Trophoblast cell (in vitro differentiated cells and primary cell): ENCODE results near the gene ITGB7.

Experiments
- DNase-seq, 2 donors: peaks; one replicate each; pipeline ENCODE4 v3.0.0-alpha.2; 2016
- H2AFZ ChIP-seq: 2 replicates; pipeline ENCODE4 v1.6.1; 2013; ENCODE audit warnings: low read length, moderate library complexity, mild to moderate bottlenecking; ENCODE audit not compliant: insufficient read depth, poor library complexity
- H2AK5ac ChIP-seq: 2 replicates; pipeline ENCODE4 v1.6.1; 2013; ENCODE audit warnings: mild to moderate bottlenecking, low read length
- H2BK120ac ChIP-seq: 2 replicates; pipeline ENCODE4 v1.6.1; 2013; ENCODE audit warnings: low read length, mild to moderate bottlenecking, moderate library complexity; ENCODE audit not compliant: insufficient read depth, poor library complexity
- H2BK12ac ChIP-seq: 2 replicates; pipeline ENCODE4 v1.6.1; 2013; ENCODE audit warnings: mild to moderate bottlenecking, low read length, moderate library complexity
- H2BK5ac ChIP-seq: 2 replicates; pipeline ENCODE4 v1.6.1; 2013; ENCODE audit warnings: low read length, low read depth, moderate library complexity, mild to moderate bottlenecking; ENCODE audit not compliant: poor library complexity
- H3K14ac ChIP-seq: 2 replicates; pipeline ENCODE4 v1.6.1; 2013; ENCODE audit warnings: mild to moderate bottlenecking, low read length
- H3K18ac ChIP-seq: 2 replicates; pipeline ENCODE4 v1.6.1; 2013; ENCODE audit warnings: mild to moderate bottlenecking, low read length
- H3K23ac ChIP-seq: 2 replicates; pipeline ENCODE4 v1.6.1; 2013; ENCODE audit warnings: low read length
- H3K27ac ChIP-seq: 2 replicates; pipeline ENCODE4 v1.5.1; 2013; ENCODE audit warnings: low read depth, mild to moderate bottlenecking, inconsistent platforms, low read length, moderate library complexity
- H3K27me3 ChIP-seq: 2 replicates; pipeline ENCODE4 v1.6.1; 2013; ENCODE audit warnings: inconsistent platforms, mild to moderate bottlenecking, low read length, moderate library complexity; ENCODE audit not compliant: insufficient read depth
- H3K36me3 ChIP-seq, 2 experiments: 1 replicate in 1 of 2; 2 replicates in 1 of 2; pipeline ENCODE4 v1.6.1; 2013; ENCODE audit warnings: low read length in 2 of 2, mild to moderate bottlenecking in 2 of 2, moderate library complexity in 1 of 2; ENCODE audit not compliant: insufficient read depth in 2 of 2, control insufficient read depth in 1 of 2
- H3K4ac ChIP-seq: 2 replicates; pipeline ENCODE4 v1.6.1; 2013; ENCODE audit warnings: low read depth, mild to moderate bottlenecking, low read length, moderate library complexity
- H3K4me1 ChIP-seq, 2 experiments: 1 replicate in 1 of 2; 2 replicates in 1 of 2; pipeline ENCODE4 v1.6.1; 2013; ENCODE audit warnings: low read length in 2 of 2, mild to moderate bottlenecking in 2 of 2, moderate library complexity in 1 of 2; ENCODE audit not compliant: insufficient read depth in 2 of 2, control insufficient read depth in 1 of 2
- H3K4me2 ChIP-seq: 2 replicates; pipeline ENCODE4 v1.6.1; 2013; ENCODE audit warnings: inconsistent platforms, mild to moderate bottlenecking, low read length, moderate library complexity
- H3K4me3 ChIP-seq: 2 replicates; pipeline ENCODE4 v1.5.1; 2013; ENCODE audit warnings: mild to moderate bottlenecking, low read depth, low read length, inconsistent platforms
- H3K79me1 ChIP-seq: one replicate; pipeline ENCODE4 v1.6.1; 2013; ENCODE audit warnings: low read length
- H3K79me2 ChIP-seq: 2 replicates; pipeline ENCODE4 v1.6.1; 2013; ENCODE audit warnings: low read length, mild to moderate bottlenecking; ENCODE audit not compliant: control insufficient read depth, insufficient read depth, poor library complexity
- H3K9ac ChIP-seq: 2 replicates; pipeline ENCODE4 v1.6.1; 2013; ENCODE audit warnings: mild to moderate bottlenecking, low read length
- H3K9me3 ChIP-seq: 2 replicates; pipeline ENCODE4 v1.6.1; 2013; ENCODE audit warnings: low read depth, mild to moderate bottlenecking, control low read depth, inconsistent platforms, low read length; ENCODE audit not compliant: insufficient read depth
- H4K12ac ChIP-seq: 2 replicates; pipeline ENCODE4 v1.6.1; 2013; ENCODE audit warnings: low read depth, mild to moderate bottlenecking, low read length, moderate library complexity
- H4K8ac ChIP-seq: 2 replicates; pipeline ENCODE4 v1.6.1; 2013; ENCODE audit warnings: low read depth, mild to moderate bottlenecking, low read length, moderate library complexity
- H4K91ac ChIP-seq: one replicate; pipeline ENCODE4 v1.6.1; 2013; ENCODE audit warnings: low read depth, mild to moderate bottlenecking, low read length, moderate library complexity
- WGBS: extraction: QIAGEN DNeasy Blood & Tissue Kit; methylation state at CpG from one replicate; pipeline ENCODE4 v1.1.7; 2013; ENCODE audit warnings: missing lambda C conversion rate; ENCODE audit not compliant: insufficient read length, insufficient coverage; ENCODE audit errors: extremely low coverage; 5-methylcytosine and 5-hydroxymethylcytosine counted together

The ITGB7 gene

GRCh38 chr12:53201639-53202038, 5.4 kb downstream of the ITGB7 start:
- WGBS: no CpG with 5 or more reads among the region's 4 CpGs

GRCh38 chr12:53201177-53201541, 5.9 kb downstream of the ITGB7 start:
- Histone ChIP-seq H3K79me2 (no peaks in the 10 kb centered on the region), H3K9ac (no peak overlapping the region), H2AFZ (no peak overlapping the region), H3K4me3 (no peak overlapping the region), H4K12ac (no peak overlapping the region), H3K79me1 (no peaks in the 10 kb centered on the region), H2BK120ac (no peak overlapping the region), H3K4ac (no peak overlapping the region), H4K91ac (no peak overlapping the region), H3K27ac (no peak overlapping the region), H3K36me3 (no peaks in the 10 kb centered on the region), H2BK12ac (no peak overlapping the region), H2BK5ac (no peak overlapping the region), H4K8ac (no peak overlapping the region), H2AK5ac (no peak overlapping the region), H3K14ac (no peak overlapping the region), H3K27me3 (no peaks in the 10 kb centered on the region), H3K4me1 (peaks cover 0 to 2% of the 10 kb centered on the region in 2 experiments), H3K4me2 (no peak overlapping the region), H3K9me3 (no peaks in the 10 kb centered on the region), H3K18ac (no peak overlapping the region), H3K23ac (no peak overlapping the region)
- no CpG with 5 or more reads among the region's 1 CpG for WGBS
- no peak for DNase-seq

More at GRCh38 chr12:53201639-53202038, 5.4 kb downstream of the ITGB7 start:
- Histone ChIP-seq H3K79me2 (no peaks in the 10 kb centered on the region), H3K36me3 (no peaks in the 10 kb centered on the region), H2AFZ (no peak overlapping the region), H3K14ac (no peak overlapping the region), H3K4me3 (no peak overlapping the region), H3K23ac (no peak overlapping the region), H3K27ac (no peak overlapping the region), H3K18ac (no peak overlapping the region), H3K4me2 (no peak overlapping the region), H4K91ac (no peak overlapping the region), H2BK120ac (no peak overlapping the region), H3K9ac (no peak overlapping the region), H3K4ac (no peak overlapping the region), H3K4me1 (peaks cover 0 to 2% of the 10 kb centered on the region in 2 experiments), H2BK5ac (no peak overlapping the region), H3K79me1 (no peaks in the 10 kb centered on the region), H4K8ac (no peak overlapping the region), H2BK12ac (no peak overlapping the region), H3K27me3 (no peaks in the 10 kb centered on the region), H2AK5ac (no peak overlapping the region), H3K9me3 (no peaks in the 10 kb centered on the region), H4K12ac (no peak overlapping the region)
- DNase-seq: no peak

- H3K4me1 ChIP-seq: peaks cover 0 to 2% of the 10 kb centered on the region in 2 experiments
- H3K9me3 ChIP-seq: no peaks in the 10 kb centered on the region
- H4K8ac ChIP-seq: no peak overlapping the region
- H3K23ac ChIP-seq: no peak overlapping the region
- H3K9ac ChIP-seq: no peak overlapping the region
- no peak overlapping the region for H3K14ac ChIP-seq
- no peak overlapping the region for H4K91ac ChIP-seq
- H3K18ac ChIP-seq: no peak overlapping the region
- H3K27me3 ChIP-seq: no peaks in the 10 kb centered on the region
- H2AK5ac ChIP-seq: no peak overlapping the region
- H2BK5ac ChIP-seq: no peak overlapping the region
- H3K36me3 ChIP-seq: no peaks in the 10 kb centered on the region
- no peaks in the 10 kb centered on the region for H3K79me2 ChIP-seq
- H3K79me1 ChIP-seq: no peaks in the 10 kb centered on the region
- no peak overlapping the region for H2BK12ac ChIP-seq
- no CpG with 5 or more reads among the region's 10 CpGs for WGBS
- no peak overlapping the region for H2BK120ac ChIP-seq
- H2AFZ ChIP-seq: no peak overlapping the region
- no peak overlapping the region for H3K27ac ChIP-seq
- H4K12ac ChIP-seq: no peak overlapping the region
- H3K4me3 ChIP-seq: no peak overlapping the region
- no peak overlapping the region for H3K4me2 ChIP-seq
- no peak for DNase-seq
- no peak overlapping the region for H3K4ac ChIP-seq
Observed at GRCh38 chr12:53200458-53201176, 6.4 kb downstream of the ITGB7 start.

DNA sequence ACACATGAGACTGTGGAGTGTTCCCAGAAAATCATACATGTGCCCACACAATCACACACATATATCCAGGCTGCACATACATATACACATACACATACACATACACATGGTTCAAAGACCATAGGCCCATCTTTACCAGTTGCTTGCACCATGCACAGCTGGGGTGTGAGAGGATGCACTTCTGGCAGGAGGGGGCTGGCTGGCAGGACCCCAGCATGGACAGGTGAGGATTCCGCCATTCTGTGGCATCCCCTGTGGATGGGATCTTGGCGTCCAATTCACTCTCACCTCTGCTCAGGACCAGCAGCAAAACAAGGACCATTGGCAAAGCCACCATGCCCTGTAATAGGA, 7.0 kb downstream of the ITGB7 start:
- H3K4me3 ChIP-seq: no peak overlapping the region
- no peak overlapping the region for H3K9ac ChIP-seq
- no peak overlapping the region for H2AK5ac ChIP-seq
- H3K36me3 ChIP-seq: no peaks in the 10 kb centered on the region
- H3K27ac ChIP-seq: no peak overlapping the region
- no peak for DNase-seq
- no peak overlapping the region for H3K4me2 ChIP-seq
- H3K18ac ChIP-seq: no peak overlapping the region
- H3K4me1 ChIP-seq: peaks cover 0 to 2% of the 10 kb centered on the region in 2 experiments
- H4K91ac ChIP-seq: no peak overlapping the region
- no peak overlapping the region for H4K8ac ChIP-seq
- no peak overlapping the region for H3K4ac ChIP-seq
- no peaks in the 10 kb centered on the region for H3K79me2 ChIP-seq
- no peak overlapping the region for H2BK120ac ChIP-seq
- no CpG with 5 or more reads among the region's 2 CpGs for WGBS
- H3K23ac ChIP-seq: no peak overlapping the region
- H2AFZ ChIP-seq: no peak overlapping the region
- no peaks in the 10 kb centered on the region for H3K9me3 ChIP-seq
- H2BK12ac ChIP-seq: no peak overlapping the region
- H3K27me3 ChIP-seq: peaks cover 3% of the 10 kb centered on the region
- H4K12ac ChIP-seq: no peak overlapping the region
- H2BK5ac ChIP-seq: no peak overlapping the region
- H3K79me1 ChIP-seq: no peaks in the 10 kb centered on the region
- H3K14ac ChIP-seq: no peak overlapping the region
